ENCODE data around the gene ASPHD1. TPM values are rescaled to one million over a fixed set of nuclear protein-coding genes. Genes with fewer than 3 reads are reported as not detected.

Gene ASPHD1
- polyA plus RNA-seq, 3 donors = not detected

- Histone ChIP-seq H3K4me1 (ENCODE audit: control insufficient read depth in 1 of 2, insufficient read depth in 2 of 2, low read length in 2 of 2) (no peaks in the 10 kb centered on the region), H3K36me3 (replicated peaks in 1 of 2; ENCODE audit: control insufficient read depth in 1 of 2, insufficient read depth in 2 of 2, low read length in 2 of 2) (peaks cover 34 to 69% of the 10 kb centered on the region in 2 donors), H3K27me3 (ENCODE audit: control insufficient read depth in 2 of 2, insufficient read depth in 2 of 2, low read length in 2 of 2) (no peaks in the 10 kb centered on the region), H3K9me3 (replicated peaks in 1 of 2; ENCODE audit: control insufficient read depth in 1 of 2, insufficient read depth in 1 of 2, low read length in 2 of 2) (no peaks in the 10 kb centered on the region), H2AFZ (ENCODE audit: insufficient read depth, low read depth, low read length, poor library complexity, severe bottlenecking) (no peak overlapping the region), H3K4me2 (replicated peaks; ENCODE audit: extremely low read depth, low read length, poor library complexity, severe bottlenecking) (no peak overlapping the region), H3K4me3 (replicated peaks in 1 of 3; ENCODE audit: low read depth in 2 of 3, low read length in 3 of 3) (no peak overlapping the region), H3K27ac (ENCODE audit: low read depth in 1 of 2, low read length in 2 of 2) (no peak overlapping the region), H3K79me2 (ENCODE audit: insufficient read depth, low read length) (no peaks in the 10 kb centered on the region), H3K9ac (ENCODE audit: insufficient read depth, low read length, poor library complexity, severe bottlenecking) (no peak overlapping the region), H4K20me1 (ENCODE audit: insufficient read depth, low read length) (peaks cover 12% of the 10 kb centered on the region)
- Mint-ChIP-seq H3K4me3 (no peak overlapping the region), H3K36me3 (peaks cover 62 to 73% of the 10 kb centered on the region in 2 donors), H3K9me3 (peaks cover 0 to 2% (median 0%) of the 10 kb centered on the region in 7 donors), H3K4me1 (no peaks in the 10 kb centered on the region), H3K27ac (no peak overlapping the region), H3K27me3 (ENCODE audit: low read depth in 3 of 3) (no peaks in the 10 kb centered on the region)
- no peak for TF ChIP-seq CTCF (IDR thresholded peaks at IDR 0.05)
- DNase-seq = no peak
- intact Hi-C loops (cut with micrococcal nuclease) = no loop called here
- 100% methylated on average over 3 of the region's 6 CpGs for WGBS (ENCODE audit: insufficient coverage)
Observed at GRCh38 chr16:29915590-29916247, 15.4 kb downstream of the ASPHD1 start.

GRCh38 chr16:29916979-29917378, 16.7 kb downstream of the ASPHD1 start:
- Mint-ChIP-seq H3K27ac (no peak overlapping the region), H3K4me3 (no peak overlapping the region), H3K4me1 (no peaks in the 10 kb centered on the region), H3K36me3 (peaks cover 74 to 85% of the 10 kb centered on the region in 2 donors), H3K9me3 (no peaks in the 10 kb centered on the region), H3K27me3 (ENCODE audit: low read depth in 3 of 3) (no peaks in the 10 kb centered on the region)
- WGBS (ENCODE audit: insufficient coverage) = no CpG with 5 or more reads among the region's 1 CpG
- intact Hi-C loops (cut with micrococcal nuclease) = no loop called here
- H2AFZ ChIP-seq (ENCODE audit: insufficient read depth, low read depth, low read length, poor library complexity, severe bottlenecking) = no peak overlapping the region
- H3K4me3 ChIP-seq (replicated peaks in 1 of 3; ENCODE audit: low read depth in 2 of 3, low read length in 3 of 3) = no peak overlapping the region
- no peaks in the 10 kb centered on the region for H3K79me2 ChIP-seq (ENCODE audit: insufficient read depth, low read length)
- DNase-seq = no peak
- H3K4me2 ChIP-seq (replicated peaks; ENCODE audit: extremely low read depth, low read length, poor library complexity, severe bottlenecking) = no peak overlapping the region
- no peak overlapping the region for H3K9ac ChIP-seq (ENCODE audit: insufficient read depth, low read length, poor library complexity, severe bottlenecking)
- no peaks in the 10 kb centered on the region for H3K4me1 ChIP-seq (ENCODE audit: control insufficient read depth in 1 of 2, insufficient read depth in 2 of 2, low read length in 2 of 2)
- no peaks in the 10 kb centered on the region for H3K9me3 ChIP-seq (replicated peaks in 1 of 2; ENCODE audit: control insufficient read depth in 1 of 2, insufficient read depth in 1 of 2, low read length in 2 of 2)
- H3K36me3 ChIP-seq (replicated peaks in 1 of 2; ENCODE audit: control insufficient read depth in 1 of 2, insufficient read depth in 2 of 2, low read length in 2 of 2) = peaks cover 43 to 82% of the 10 kb centered on the region in 2 donors
- H3K27me3 ChIP-seq (ENCODE audit: control insufficient read depth in 2 of 2, insufficient read depth in 2 of 2, low read length in 2 of 2) = no peaks in the 10 kb centered on the region
- no peak for TF ChIP-seq CTCF (IDR thresholded peaks at IDR 0.05)
- H3K27ac ChIP-seq (ENCODE audit: low read depth in 1 of 2, low read length in 2 of 2) = no peak overlapping the region
- peaks cover 18% of the 10 kb centered on the region for H4K20me1 ChIP-seq (ENCODE audit: insufficient read depth, low read length)

Measured in CD14-positive monocyte (primary cell).